CD4-positive, alpha-beta T cell treated with Interleukin-15 for 1 hour (primary cell): ENCODE data around the gene MAN2A1.

Experiments used
- DNase-seq: peaks from one replicate; pipeline ENCODE4 v3.0.0-alpha.2; 2020

MAN2A1 gene

GRCh38 chr5:109689740-109690241 is at the start of gene MAN2A1:
Gene MAN2A1 (plus strand): TSS chr5:109689927. CDS start chr5:109690418, 491 bp downstream.
- peak; percentile 85 for DNase-seq

- no peak for DNase-seq
These were observed 48.8 kb upstream of the MAN2A1 start for GRCh38 chr5:109640976-109641375.

- DNase-seq = no peak
These were observed 45.9 kb upstream of the MAN2A1 start for GRCh38 chr5:109643791-109644350.

GRCh38 chr5:109644829-109645228 is 44.9 kb upstream of the MAN2A1 start:
- DNase-seq = no peak

GRCh38 chr5:109645707-109646192 is 44.0 kb upstream of the MAN2A1 start:
- no peak for DNase-seq

GRCh38 chr5:109649318-109649717 is 40.4 kb upstream of the MAN2A1 start:
- no peak for DNase-seq

- DNase-seq = no peak
These were observed 39.2 kb upstream of the MAN2A1 start for GRCh38 chr5:109650493-109650892.

GRCh38 chr5:109652096-109652495 is 37.6 kb upstream of the MAN2A1 start:
- no peak for DNase-seq

- DNase-seq = no peak
These were observed 36.7 kb upstream of the MAN2A1 start for GRCh38 chr5:109653042-109653441.

- no peak for DNase-seq
These were observed 36.0 kb upstream of the MAN2A1 start for GRCh38 chr5:109653561-109654239.

GRCh38 chr5:109654455-109654854 is 35.3 kb upstream of the MAN2A1 start:
- peak; percentile 32 for DNase-seq

- DNase-seq = no peak
These were observed 33.9 kb upstream of the MAN2A1 start for GRCh38 chr5:109655841-109656240.

GRCh38 chr5:109656829-109657228 is 32.9 kb upstream of the MAN2A1 start:
- peak; percentile 71 for DNase-seq

- DNase-seq = no peak
These were observed 29.8 kb upstream of the MAN2A1 start for GRCh38 chr5:109659901-109660300.

- DNase-seq = no peak
These were observed 29.4 kb upstream of the MAN2A1 start for GRCh38 chr5:109660301-109660700.

- DNase-seq = no peak
These were observed 21.5 kb upstream of the MAN2A1 start for GRCh38 chr5:109668237-109668636.

- DNase-seq = no peak
These were observed 20.9 kb upstream of the MAN2A1 start for GRCh38 chr5:109668668-109669422.

GRCh38 chr5:109669991-109670706 is 19.6 kb upstream of the MAN2A1 start:
- DNase-seq = no peak

- no peak for DNase-seq
These were observed 18.6 kb upstream of the MAN2A1 start for GRCh38 chr5:109671136-109671535.

- DNase-seq = no peak
These were observed 15.1 kb upstream of the MAN2A1 start for GRCh38 chr5:109674596-109674995.

GRCh38 chr5:109676920-109677319 is 12.8 kb upstream of the MAN2A1 start:
- DNase-seq = no peak

- no peak for DNase-seq
These were observed 11.3 kb upstream of the MAN2A1 start for GRCh38 chr5:109678447-109678846.

- no peak for DNase-seq
These were observed 8.0 kb upstream of the MAN2A1 start for GRCh38 chr5:109681763-109682162.
